Fibroblast of skin of right biceps (primary cell): ENCODE data around the gene SLC34A1.
A peak's percentile ranks its signal among the peaks of the same experiment; 100 is the strongest.
"Not testable (repeated sequence)": the region's sequence is repeated elsewhere in the genome, so short reads cannot be mapped to it uniquely, and the experiment has no call there.

Experiments used
- DNase-seq: peaks from one replicate; pipeline ENCODE4 v3.0.0-alpha.2; 2013

Gene SLC34A1

GRCh38 chr5:177414481-177414880, 30.2 kb downstream of the SLC34A1 start:
- DNase-seq: no peak

- not testable (repeated sequence) for DNase-seq
These were observed 32.8 kb downstream of the SLC34A1 start for GRCh38 chr5:177417081-177417480.

GRCh38 chr5:177419046-177419445, 34.8 kb downstream of the SLC34A1 start:
- peak; percentile 62 for DNase-seq

GRCh38 chr5:177420472-177420871, 36.2 kb downstream of the SLC34A1 start:
- not testable (repeated sequence) for DNase-seq

GRCh38 chr5:177421062-177421798, 37.0 kb downstream of the SLC34A1 start:
- DNase-seq: no peak

- no peak for DNase-seq
These were observed 39.4 kb downstream of the SLC34A1 start for GRCh38 chr5:177423671-177424070.

- no peak for DNase-seq
These were observed 41.1 kb downstream of the SLC34A1 start for GRCh38 chr5:177425196-177425800.

- DNase-seq: peak; percentile 100
These were observed 41.7 kb downstream of the SLC34A1 start for GRCh38 chr5:177425801-177426565.

GRCh38 chr5:177426566-177427210, 42.5 kb downstream of the SLC34A1 start, which contains the start of gene GRK6:
TSS of gene GRK6 (plus strand) at chr5:177426676. CDS start at chr5:177426846, 170 bp downstream.
- peak; percentile 30 for DNase-seq

GRCh38 chr5:177427211-177427822, 43.1 kb downstream of the SLC34A1 start:
- DNase-seq: no peak

GRCh38 chr5:177427919-177428573, 43.8 kb downstream of the SLC34A1 start:
- DNase-seq: no peak

GRCh38 chr5:177428574-177429217, 44.5 kb downstream of the SLC34A1 start:
- no peak for DNase-seq

- DNase-seq: no peak
These were observed 45.2 kb downstream of the SLC34A1 start for GRCh38 chr5:177429248-177430040.

- DNase-seq: no peak
These were observed 46.1 kb downstream of the SLC34A1 start for GRCh38 chr5:177430140-177430951.

- DNase-seq: no peak
These were observed 46.7 kb downstream of the SLC34A1 start for GRCh38 chr5:177430972-177431316.

GRCh38 chr5:177431317-177432142, 47.3 kb downstream of the SLC34A1 start:
- no peak for DNase-seq

- DNase-seq: no peak
These were observed 48.1 kb downstream of the SLC34A1 start for GRCh38 chr5:177432143-177432838.
